ENCODE data around the gene ARMC2. TPM values are rescaled to one million over a fixed set of nuclear protein-coding genes. Genes with fewer than 3 reads are reported as not detected.

The ARMC2 gene
- total RNA-seq, 4 donors from 2014 or later, result 2.2 to 15.3 (median 7.8) TPM

GRCh38 chr6:108948181-108948661 is 100.0 kb downstream of the ARMC2 start:
- ATAC-seq (ENCODE audit: low FRiP score) (no peak), DNase-seq (ENCODE audit: low spot score) (no peak)
- no peak for TF ChIP-seq CTCF (IDR thresholded peaks at IDR 0.05)

GRCh38 chr6:108951351-108951953 is 103.2 kb downstream of the ARMC2 start:
- ATAC-seq (ENCODE audit: low FRiP score) (no peak), DNase-seq (ENCODE audit: low spot score) (no peak)
- TF ChIP-seq CTCF (IDR thresholded peaks at IDR 0.05), result no peak

GRCh38 chr6:108952776-108953486 is 104.7 kb downstream of the ARMC2 start:
- ATAC-seq (ENCODE audit: low FRiP score), result no peak
- no peak for DNase-seq (ENCODE audit: low spot score)

GRCh38 chr6:108953681-108954080 is 105.5 kb downstream of the ARMC2 start:
- no peak for ATAC-seq (ENCODE audit: low FRiP score)
- no peak for TF ChIP-seq CTCF (IDR thresholded peaks at IDR 0.05)
- no peak for DNase-seq (ENCODE audit: low spot score)

More at GRCh38 chr6:108952776-108953486, 104.7 kb downstream of the ARMC2 start:
- no peak for TF ChIP-seq CTCF (IDR thresholded peaks at IDR 0.05)

GRCh38 chr6:108955329-108955949 is 107.2 kb downstream of the ARMC2 start:
- ATAC-seq (ENCODE audit: low FRiP score) (no peak), DNase-seq (ENCODE audit: low spot score) (no peak)
- no peak for TF ChIP-seq CTCF (IDR thresholded peaks at IDR 0.05)

GRCh38 chr6:108957221-108957620 is 109.0 kb downstream of the ARMC2 start:
- TF ChIP-seq CTCF (IDR thresholded peaks at IDR 0.05), result no peak
- no peak for DNase-seq (ENCODE audit: low spot score)
- no peak for ATAC-seq (ENCODE audit: low FRiP score)

All from omental fat pad (tissue), 4 donors.